Esophagus muscularis mucosa (tissue), 3 donors: ENCODE results near the gene COL6A6.

ENCODE experiments used
- POLR2A ChIP-seq: fragments of 450-650 bp; IDR thresholded peaks from one replicate; pipeline ENCODE4 v1.6.1; 2017; ENCODE audit warnings: antibody characterized with exemption, moderate library complexity, mild to moderate bottlenecking, low read depth
- TF ChIP-seq, protein P1 (sequence below), 3 experiments: fragments of 200-600 bp in 2 of 3; fragments of 450-650 bp in 1 of 3; sonication (generic) in 2 of 3; IDR thresholded peaks; one replicate each; pipeline ENCODE4 v1.5.1; 2017 to 2019; ENCODE audit warnings: antibody characterized with exemption in 3 of 3, mild to moderate bottlenecking in 2 of 3, moderate library complexity in 1 of 3

GRCh38 chr3:130546920-130547679, 30.1 kb downstream of the COL6A6 start:
- TF ChIP-seq, protein P1, sequence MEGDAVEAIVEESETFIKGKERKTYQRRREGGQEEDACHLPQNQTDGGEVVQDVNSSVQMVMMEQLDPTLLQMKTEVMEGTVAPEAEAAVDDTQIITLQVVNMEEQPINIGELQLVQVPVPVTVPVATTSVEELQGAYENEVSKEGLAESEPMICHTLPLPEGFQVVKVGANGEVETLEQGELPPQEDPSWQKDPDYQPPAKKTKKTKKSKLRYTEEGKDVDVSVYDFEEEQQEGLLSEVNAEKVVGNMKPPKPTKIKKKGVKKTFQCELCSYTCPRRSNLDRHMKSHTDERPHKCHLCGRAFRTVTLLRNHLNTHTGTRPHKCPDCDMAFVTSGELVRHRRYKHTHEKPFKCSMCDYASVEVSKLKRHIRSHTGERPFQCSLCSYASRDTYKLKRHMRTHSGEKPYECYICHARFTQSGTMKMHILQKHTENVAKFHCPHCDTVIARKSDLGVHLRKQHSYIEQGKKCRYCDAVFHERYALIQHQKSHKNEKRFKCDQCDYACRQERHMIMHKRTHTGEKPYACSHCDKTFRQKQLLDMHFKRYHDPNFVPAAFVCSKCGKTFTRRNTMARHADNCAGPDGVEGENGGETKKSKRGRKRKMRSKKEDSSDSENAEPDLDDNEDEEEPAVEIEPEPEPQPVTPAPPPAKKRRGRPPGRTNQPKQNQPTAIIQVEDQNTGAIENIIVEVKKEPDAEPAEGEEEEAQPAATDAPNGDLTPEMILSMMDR (IDR thresholded peaks at IDR 0.05), result no peak
- TF ChIP-seq POLR2A, result no peak
